Measurements from ENCODE around the gene KLF13.

GRCh38 chr15:31344823-31345605 lies 18.4 kb downstream of the KLF13 start:
- TF ChIP-seq CTCF (IDR thresholded peaks at IDR 0.05; ENCODE audit: low read length), result no peak
- TF ChIP-seq EZH2 (IDR thresholded peaks at IDR 0.05; ENCODE audit: borderline replicate concordance, low read length), result no peak

Data from OCI-LY1 (cell line).